ENCODE results near the gene CNOT8. TPM values are rescaled to one million over a fixed set of nuclear protein-coding genes. Genes with fewer than 3 reads are reported as not detected.

The CNOT8 gene
- total and polyA plus RNA-seq, 10 donors, result 46.3 to 93.5 (median 69.1) TPM

- DNase-seq, result no peak
- H3K36me3 ChIP-seq, result peaks cover 0 to 4% (median 0%) of the 10 kb centered on the region in 6 donors
- H3K27ac ChIP-seq, result no peak overlapping the region
Observed at GRCh38 chr5:154841273-154841661, 17.2 kb upstream of the CNOT8 start.

GRCh38 chr5:154842689-154843530, 15.5 kb upstream of the CNOT8 start:
- DNase-seq, result no peak
- Histone ChIP-seq H3K4me1 (no peaks in the 10 kb centered on the region), H3K27me3 (replicated peaks in 1 of 7) (no peaks in the 10 kb centered on the region), H3K4me3 (no peak overlapping the region), H3K9me3 (no peaks in the 10 kb centered on the region), H3K36me3 (no peaks in the 10 kb centered on the region), H3K27ac (no peak overlapping the region)
- TF ChIP-seq POLR2A (IDR thresholded peaks at IDR 0.05) (no peak), CTCF (IDR thresholded peaks at IDR 0.05 in 8 of 11, conservative IDR thresholded peaks at IDR 0.05 in 3 of 11) (no peak), POLR2AphosphoS5 (IDR thresholded peaks at IDR 0.05) (no peak)
- whole genome bisulfite sequencing, 5 donors, result 89 to 95% (median 91%) methylated on average over 6 of the region's 6 CpGs
- intact Hi-C loops (cut with DNase I; ENCODE audit: low total_unique reads), result no loop called here

More at GRCh38 chr5:154841273-154841661, 17.2 kb upstream of the CNOT8 start:
- intact Hi-C loops (cut with DNase I; ENCODE audit: low total_unique reads), result no loop called here
- Histone ChIP-seq H3K27me3 (replicated peaks in 1 of 7) (no peaks in the 10 kb centered on the region), H3K9me3 (no peaks in the 10 kb centered on the region), H3K4me1 (no peaks in the 10 kb centered on the region), H3K4me3 (no peak overlapping the region)
- TF ChIP-seq POLR2AphosphoS5 (IDR thresholded peaks at IDR 0.05) (no peak), CTCF (IDR thresholded peaks at IDR 0.05 in 8 of 11, conservative IDR thresholded peaks at IDR 0.05 in 3 of 11) (no peak), POLR2A (IDR thresholded peaks at IDR 0.05) (no peak)

GRCh38 chr5:154844809-154845208, 13.6 kb upstream of the CNOT8 start:
- H3K4me1 ChIP-seq, result peaks cover 0 to 10% (median 6%) of the 10 kb centered on the region in 6 donors
- H3K27me3 ChIP-seq (replicated peaks in 1 of 7), result no peaks in the 10 kb centered on the region
- 86 to 94% (median 92%) methylated on average over 5 of the region's 5 CpGs for WGBS, 5 donors
- no peak for DNase-seq
- H3K27ac ChIP-seq, result no peak overlapping the region
- no peaks in the 10 kb centered on the region for H3K36me3 ChIP-seq
- no peaks in the 10 kb centered on the region for H3K9me3 ChIP-seq
- TF ChIP-seq POLR2A (IDR thresholded peaks at IDR 0.05) (no peak), POLR2AphosphoS5 (IDR thresholded peaks at IDR 0.05) (no peak), CTCF (IDR thresholded peaks at IDR 0.05 in 8 of 11, conservative IDR thresholded peaks at IDR 0.05 in 3 of 11) (no peak)
- H3K4me3 ChIP-seq, result no peak overlapping the region
- intact Hi-C loops (cut with DNase I; ENCODE audit: low total_unique reads), result no loop called here

GRCh38 chr5:154849264-154849785, 9.1 kb upstream of the CNOT8 start:
- Histone ChIP-seq H3K4me1 (peaks cover 3 to 28% (median 16%) of the 10 kb centered on the region in 6 donors), H3K27me3 (replicated peaks in 1 of 7) (no peaks in the 10 kb centered on the region), H3K4me3 (peak overlapping the region in 6 of 8 donors; percentile 23 to 67 (median 35)), H3K27ac (peak overlapping the region in 4 of 8 donors; percentile 63 to 75 (median 69)), H3K36me3 (no peaks in the 10 kb centered on the region), H3K9me3 (no peaks in the 10 kb centered on the region)
- 68 to 83% (median 78%) methylated on average over 6 of the region's 6 CpGs for WGBS, 5 donors
- DNase-seq, result no peak
- intact Hi-C loops (cut with DNase I; ENCODE audit: low total_unique reads), result no loop called here
- no peak for TF ChIP-seq POLR2A (IDR thresholded peaks at IDR 0.05)
- TF ChIP-seq CTCF (IDR thresholded peaks at IDR 0.05 in 8 of 11, conservative IDR thresholded peaks at IDR 0.05 in 3 of 11), result no peak
- no peak for TF ChIP-seq POLR2AphosphoS5 (IDR thresholded peaks at IDR 0.05)
